GM12873 (cell line): ENCODE data around the gene MROH8.

Source experiments
- TF ChIP-seq, protein P1 (sequence below): IDR thresholded peaks from 2 replicates; pipeline ENCODE4 v1.5.1; 2012; ENCODE audit warnings: low read depth, mild to moderate bottlenecking, moderate library complexity, low read length, control low read depth; ENCODE audit not compliant: insufficient read depth; ENCODE audit errors: missing control alignments

MROH8 gene

DNA sequence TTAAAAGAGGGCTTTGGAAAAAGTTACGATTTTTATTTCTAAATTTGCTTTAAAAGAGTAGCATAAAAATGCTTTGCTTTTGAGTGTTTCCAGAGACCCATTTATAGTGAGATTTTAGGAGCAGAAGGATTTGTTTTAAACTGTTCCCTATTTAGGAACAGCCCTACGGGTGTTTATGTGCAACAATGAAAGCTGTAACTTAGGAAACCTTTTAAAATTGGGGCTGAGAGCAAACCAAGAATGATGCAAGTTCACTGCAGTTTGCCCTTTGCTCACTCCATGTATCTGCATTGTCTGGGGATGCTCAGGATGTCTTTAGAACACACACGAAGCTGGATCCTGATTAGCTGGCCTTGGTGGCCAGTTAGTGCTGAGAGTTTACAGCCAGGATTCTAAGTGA is 41.4 kb upstream of the MROH8 start:
- TF ChIP-seq, protein P1, sequence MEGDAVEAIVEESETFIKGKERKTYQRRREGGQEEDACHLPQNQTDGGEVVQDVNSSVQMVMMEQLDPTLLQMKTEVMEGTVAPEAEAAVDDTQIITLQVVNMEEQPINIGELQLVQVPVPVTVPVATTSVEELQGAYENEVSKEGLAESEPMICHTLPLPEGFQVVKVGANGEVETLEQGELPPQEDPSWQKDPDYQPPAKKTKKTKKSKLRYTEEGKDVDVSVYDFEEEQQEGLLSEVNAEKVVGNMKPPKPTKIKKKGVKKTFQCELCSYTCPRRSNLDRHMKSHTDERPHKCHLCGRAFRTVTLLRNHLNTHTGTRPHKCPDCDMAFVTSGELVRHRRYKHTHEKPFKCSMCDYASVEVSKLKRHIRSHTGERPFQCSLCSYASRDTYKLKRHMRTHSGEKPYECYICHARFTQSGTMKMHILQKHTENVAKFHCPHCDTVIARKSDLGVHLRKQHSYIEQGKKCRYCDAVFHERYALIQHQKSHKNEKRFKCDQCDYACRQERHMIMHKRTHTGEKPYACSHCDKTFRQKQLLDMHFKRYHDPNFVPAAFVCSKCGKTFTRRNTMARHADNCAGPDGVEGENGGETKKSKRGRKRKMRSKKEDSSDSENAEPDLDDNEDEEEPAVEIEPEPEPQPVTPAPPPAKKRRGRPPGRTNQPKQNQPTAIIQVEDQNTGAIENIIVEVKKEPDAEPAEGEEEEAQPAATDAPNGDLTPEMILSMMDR: no peak

DNA sequence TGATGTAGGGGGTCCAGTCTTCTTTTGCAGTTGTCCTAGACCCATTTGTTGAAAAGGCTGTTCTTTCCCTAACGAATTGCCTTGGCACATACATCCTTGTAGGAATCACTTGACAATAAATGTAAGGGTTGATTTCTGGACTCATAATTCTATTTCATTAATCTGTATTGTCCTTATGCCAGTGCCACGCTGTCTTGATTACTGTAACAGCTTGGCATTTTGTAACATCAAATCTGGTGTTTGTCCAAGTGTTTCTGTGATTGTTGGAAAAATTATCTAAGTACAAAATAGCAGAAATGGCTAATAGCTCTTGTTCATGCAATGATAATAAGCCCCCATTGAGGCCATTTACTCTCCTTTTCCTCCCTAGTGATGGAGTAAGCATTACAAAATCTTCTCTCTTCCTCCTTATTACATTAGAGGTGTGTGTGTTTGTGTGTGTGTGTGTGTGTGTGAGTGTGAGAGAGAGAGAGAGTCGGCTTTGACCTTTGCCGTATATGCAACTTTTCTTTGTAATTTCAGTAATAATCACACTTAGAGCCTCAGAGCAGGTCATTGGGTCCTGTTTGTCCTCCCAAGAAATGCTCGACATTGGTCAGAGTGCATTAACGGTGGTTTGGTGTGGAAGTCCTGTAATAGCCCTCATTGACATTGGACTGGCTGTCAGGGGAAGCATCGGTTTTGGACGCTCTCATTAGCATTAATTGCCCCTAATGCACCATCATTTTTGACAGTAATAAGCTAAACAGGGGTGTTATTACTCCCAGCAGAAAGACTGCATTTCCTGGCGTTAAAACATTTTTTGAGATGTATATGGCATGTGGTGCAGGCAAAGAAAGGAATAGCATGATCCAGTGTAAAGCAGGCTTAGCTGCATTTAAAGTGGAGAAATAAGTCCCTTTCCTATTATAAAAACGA is 40.7 kb upstream of the MROH8 start:
- TF ChIP-seq, protein P1: no peak

DNA sequence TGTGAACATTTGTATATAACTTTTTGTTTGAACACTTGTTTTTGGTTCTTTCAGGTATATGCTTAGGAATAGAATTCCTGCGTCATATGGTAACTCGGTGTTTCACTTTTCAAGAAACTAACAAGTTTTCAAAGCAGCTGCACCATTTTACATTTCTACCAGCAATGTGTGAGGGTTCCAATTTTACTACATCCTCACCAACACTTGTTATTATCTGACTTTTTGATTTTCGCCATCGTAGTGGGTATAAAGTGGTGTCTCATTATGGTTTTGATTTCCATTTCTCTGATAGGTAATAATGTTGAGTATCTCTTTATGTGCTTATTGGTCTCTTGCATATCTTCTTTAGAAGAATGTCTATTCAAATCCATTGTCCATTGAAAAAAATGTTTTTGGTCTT is 39.6 kb upstream of the MROH8 start:
- TF ChIP-seq, protein P1: no peak

DNA sequence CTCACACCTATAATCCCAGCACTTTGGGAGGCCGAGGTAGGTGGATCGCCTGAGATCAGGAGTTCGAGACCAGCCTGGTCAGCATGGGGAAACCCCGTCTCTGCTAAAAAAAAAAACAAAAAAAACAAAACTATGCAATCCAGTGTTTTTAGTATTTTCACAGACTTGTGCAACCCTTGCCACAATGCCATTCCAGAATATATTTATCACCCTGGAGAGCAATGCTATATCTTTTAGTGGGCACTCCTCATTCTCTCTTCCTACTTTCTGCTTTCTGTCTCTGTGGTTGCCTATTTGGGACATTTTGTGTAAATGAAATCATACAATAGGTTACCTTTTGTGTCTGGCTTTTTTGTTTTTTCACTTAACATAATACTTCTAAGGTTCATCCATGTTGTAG is 39.1 kb upstream of the MROH8 start:
- TF ChIP-seq, protein P1: no peak

DNA sequence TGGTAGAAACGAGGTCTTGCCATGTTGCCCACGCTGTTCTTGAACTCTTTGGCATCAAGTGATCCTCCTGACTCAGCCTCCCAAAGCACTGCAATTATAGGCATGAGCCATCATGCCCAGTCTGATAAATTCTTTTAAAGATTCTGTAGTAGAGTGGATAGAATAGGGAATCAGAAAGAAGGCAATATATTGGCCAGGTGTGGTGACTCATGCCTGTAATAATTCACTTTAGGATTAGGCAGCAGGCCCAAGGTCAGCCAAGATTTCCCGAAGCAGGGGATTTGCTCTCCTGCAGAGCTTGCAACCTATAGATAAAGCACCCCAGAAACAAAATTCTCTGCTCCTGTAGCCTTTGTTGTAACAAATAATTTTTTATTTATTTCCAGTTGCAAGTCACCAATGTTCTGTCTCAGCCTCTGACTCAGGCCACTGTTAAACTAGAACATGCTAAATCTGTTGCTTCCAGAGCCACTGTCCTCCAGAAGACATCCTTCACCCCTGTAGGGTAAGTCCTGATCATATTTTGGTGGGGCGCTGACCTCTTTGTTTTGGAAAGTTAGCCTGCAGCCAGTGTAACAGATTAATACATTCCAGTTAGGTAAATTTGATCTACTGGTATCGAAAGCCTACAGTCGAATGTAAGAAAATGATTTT is 30.4 kb upstream of the MROH8 start:
- TF ChIP-seq, protein P1: no peak

DNA sequence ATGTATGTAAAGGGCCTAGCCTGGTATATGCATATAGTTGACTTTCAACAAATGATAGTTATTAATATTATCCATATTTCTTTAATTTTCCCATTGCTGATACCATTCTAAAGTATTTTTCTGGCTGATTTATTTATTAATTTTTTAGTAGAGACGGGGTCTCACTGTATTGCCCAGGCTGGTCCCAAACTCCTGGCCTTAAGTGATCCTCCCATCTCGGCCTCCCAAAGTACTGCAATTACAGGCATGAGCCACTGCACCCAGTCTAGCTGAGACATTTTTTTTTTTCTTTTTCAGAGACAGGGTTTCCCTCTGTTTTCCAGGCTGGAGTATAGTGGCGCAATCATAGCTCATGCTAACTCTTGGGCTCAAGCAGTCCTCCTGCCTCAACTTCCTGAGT is 29.8 kb upstream of the MROH8 start:
- TF ChIP-seq, protein P1: no peak

DNA sequence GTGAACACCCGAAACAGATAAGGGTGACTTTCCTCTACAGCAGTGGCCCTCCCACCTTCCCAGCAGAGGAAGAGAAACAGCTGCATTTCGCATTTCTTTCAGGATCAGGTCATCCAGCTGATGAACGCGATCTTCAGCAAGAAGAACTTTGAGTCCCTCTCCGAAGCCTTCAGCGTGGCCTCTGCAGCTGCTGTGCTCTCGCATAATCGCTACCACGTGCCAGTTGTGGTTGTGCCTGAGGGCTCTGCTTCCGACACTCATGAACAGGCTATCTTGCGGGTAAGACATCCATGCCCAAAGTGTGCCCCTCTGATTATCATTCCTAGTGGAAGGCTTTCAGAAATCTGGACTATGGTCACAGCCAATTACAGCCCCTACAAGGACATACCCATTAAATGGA is 27.8 kb upstream of the MROH8 start:
- TF ChIP-seq, protein P1: no peak
